ENCODE results near the gene OR4D1.

DNA sequence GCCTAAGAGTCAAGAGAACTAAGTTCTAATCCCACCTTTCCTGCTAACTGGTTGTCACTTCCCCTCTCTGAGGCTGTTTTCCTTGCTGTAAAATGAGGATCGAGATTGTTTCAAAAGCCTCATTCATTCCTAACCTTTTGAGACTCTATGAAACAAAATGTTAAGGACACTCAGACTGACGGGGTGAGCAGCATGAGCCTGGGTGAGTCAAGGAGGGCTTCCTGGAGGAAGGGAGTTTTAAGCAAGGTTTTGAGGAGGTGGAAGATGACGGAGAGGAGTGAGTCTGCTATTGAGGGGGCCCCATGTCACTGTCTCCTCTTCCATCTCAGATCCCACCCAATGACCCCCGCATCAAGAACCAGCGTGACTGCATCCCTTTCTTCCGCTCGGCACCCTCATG is 48.4 kb downstream of the OR4D1 start:
- no peak for TF ChIP-seq HNRNPL (IDR thresholded peaks at IDR 0.05; ENCODE audit: low read depth, low read length)
- TF ChIP-seq, protein P1, sequence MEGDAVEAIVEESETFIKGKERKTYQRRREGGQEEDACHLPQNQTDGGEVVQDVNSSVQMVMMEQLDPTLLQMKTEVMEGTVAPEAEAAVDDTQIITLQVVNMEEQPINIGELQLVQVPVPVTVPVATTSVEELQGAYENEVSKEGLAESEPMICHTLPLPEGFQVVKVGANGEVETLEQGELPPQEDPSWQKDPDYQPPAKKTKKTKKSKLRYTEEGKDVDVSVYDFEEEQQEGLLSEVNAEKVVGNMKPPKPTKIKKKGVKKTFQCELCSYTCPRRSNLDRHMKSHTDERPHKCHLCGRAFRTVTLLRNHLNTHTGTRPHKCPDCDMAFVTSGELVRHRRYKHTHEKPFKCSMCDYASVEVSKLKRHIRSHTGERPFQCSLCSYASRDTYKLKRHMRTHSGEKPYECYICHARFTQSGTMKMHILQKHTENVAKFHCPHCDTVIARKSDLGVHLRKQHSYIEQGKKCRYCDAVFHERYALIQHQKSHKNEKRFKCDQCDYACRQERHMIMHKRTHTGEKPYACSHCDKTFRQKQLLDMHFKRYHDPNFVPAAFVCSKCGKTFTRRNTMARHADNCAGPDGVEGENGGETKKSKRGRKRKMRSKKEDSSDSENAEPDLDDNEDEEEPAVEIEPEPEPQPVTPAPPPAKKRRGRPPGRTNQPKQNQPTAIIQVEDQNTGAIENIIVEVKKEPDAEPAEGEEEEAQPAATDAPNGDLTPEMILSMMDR (IDR thresholded peaks at IDR 0.05 in 2 of 3, conservative IDR thresholded peaks at IDR 0.05 in 1 of 3; ENCODE audit: insufficient read depth in 2 of 3, low read depth in 1 of 3, low read length in 3 of 3), result no peak
- TF ChIP-seq, protein P2, sequence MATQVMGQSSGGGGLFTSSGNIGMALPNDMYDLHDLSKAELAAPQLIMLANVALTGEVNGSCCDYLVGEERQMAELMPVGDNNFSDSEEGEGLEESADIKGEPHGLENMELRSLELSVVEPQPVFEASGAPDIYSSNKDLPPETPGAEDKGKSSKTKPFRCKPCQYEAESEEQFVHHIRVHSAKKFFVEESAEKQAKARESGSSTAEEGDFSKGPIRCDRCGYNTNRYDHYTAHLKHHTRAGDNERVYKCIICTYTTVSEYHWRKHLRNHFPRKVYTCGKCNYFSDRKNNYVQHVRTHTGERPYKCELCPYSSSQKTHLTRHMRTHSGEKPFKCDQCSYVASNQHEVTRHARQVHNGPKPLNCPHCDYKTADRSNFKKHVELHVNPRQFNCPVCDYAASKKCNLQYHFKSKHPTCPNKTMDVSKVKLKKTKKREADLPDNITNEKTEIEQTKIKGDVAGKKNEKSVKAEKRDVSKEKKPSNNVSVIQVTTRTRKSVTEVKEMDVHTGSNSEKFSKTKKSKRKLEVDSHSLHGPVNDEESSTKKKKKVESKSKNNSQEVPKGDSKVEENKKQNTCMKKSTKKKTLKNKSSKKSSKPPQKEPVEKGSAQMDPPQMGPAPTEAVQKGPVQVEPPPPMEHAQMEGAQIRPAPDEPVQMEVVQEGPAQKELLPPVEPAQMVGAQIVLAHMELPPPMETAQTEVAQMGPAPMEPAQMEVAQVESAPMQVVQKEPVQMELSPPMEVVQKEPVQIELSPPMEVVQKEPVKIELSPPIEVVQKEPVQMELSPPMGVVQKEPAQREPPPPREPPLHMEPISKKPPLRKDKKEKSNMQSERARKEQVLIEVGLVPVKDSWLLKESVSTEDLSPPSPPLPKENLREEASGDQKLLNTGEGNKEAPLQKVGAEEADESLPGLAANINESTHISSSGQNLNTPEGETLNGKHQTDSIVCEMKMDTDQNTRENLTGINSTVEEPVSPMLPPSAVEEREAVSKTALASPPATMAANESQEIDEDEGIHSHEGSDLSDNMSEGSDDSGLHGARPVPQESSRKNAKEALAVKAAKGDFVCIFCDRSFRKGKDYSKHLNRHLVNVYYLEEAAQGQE (IDR thresholded peaks at IDR 0.05; ENCODE audit: borderline replicate concordance), result no peak
- TF ChIP-seq, protein P2 (CRISPR knock-in tag; IDR thresholded peaks at IDR 0.05; ENCODE audit: low read depth), result no peak
- no peak for TF ChIP-seq PCBP1 (IDR thresholded peaks at IDR 0.05; ENCODE audit: low read depth, low read length, poor library complexity, severe bottlenecking)
- TF ChIP-seq NCOA1 (IDR thresholded peaks at IDR 0.05; ENCODE audit: low read depth), result no peak
- no peak for TF ChIP-seq CHD4 (IDR thresholded peaks at IDR 0.05; ENCODE audit: insufficient read depth, insufficient replicate concordance, low read depth, low read length, poor library complexity, severe bottlenecking)
- no peak for TF ChIP-seq BRD4 (IDR thresholded peaks at IDR 0.05)
- TF ChIP-seq POLR2A (conservative IDR thresholded peaks at IDR 0.05), result no peak
- TF ChIP-seq HSF4 (CRISPR knock-in tag; IDR thresholded peaks at IDR 0.05; ENCODE audit: borderline replicate concordance), result no peak
- TF ChIP-seq, protein P3, sequence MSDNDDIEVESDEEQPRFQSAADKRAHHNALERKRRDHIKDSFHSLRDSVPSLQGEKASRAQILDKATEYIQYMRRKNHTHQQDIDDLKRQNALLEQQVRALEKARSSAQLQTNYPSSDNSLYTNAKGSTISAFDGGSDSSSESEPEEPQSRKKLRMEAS (CRISPR knock-in tag; IDR thresholded peaks at IDR 0.05), result no peak
- TF ChIP-seq POLR2AphosphoS5 (IDR thresholded peaks at IDR 0.05; ENCODE audit: control insufficient read depth, insufficient read depth, low read depth, low read length), result no peak
- no peak for TF ChIP-seq SREBF2 (CRISPR knock-in tag; IDR thresholded peaks at IDR 0.05)
